Panc1 (cell line): ENCODE measurements around the gene PPP1R7. TPM values are rescaled to one million over a fixed set of nuclear protein-coding genes. Genes with fewer than 3 reads are reported as not detected.

Experiments
- ATAC-seq: fragments of 200-7000 bp; cut with Tn5 transposase; 2 replicates; pipeline ENCODE4 v1.9.1; 2020; ENCODE audit warnings: mild to moderate bottlenecking, moderate library complexity
- BruUV-seq: library from RNA; stranded (reverse); fragments of 400-500 nt; replicated peaks from 2 replicates; lab custom pipeline; 2021; lab: Mats Ljungman, UMichigan
- CTCF ChIA-PET: fragments of 300-600 bp; sonication (Branson Sonifier 250); formaldehyde crosslinking; loops from one replicate; lab custom pipeline; 2022; ENCODE audit warnings: antibody characterized with exemption; lab: Charles Lee
- POLR2A ChIA-PET: fragments of 300-600 bp; sonication (Branson Sonifier 250); formaldehyde crosslinking; loops from one replicate; lab custom pipeline; 2022; ENCODE audit warnings: antibody characterized with exemption; lab: Charles Lee
- DNase-seq: peaks from one replicate; pipeline ENCODE4 v3.0.0-alpha.2; 2010; ENCODE audit warnings: low read depth, low spot score
- H3K27ac ChIP-seq: 2 replicates; pipeline ENCODE4 v1.5.1; 2011; ENCODE audit warnings: mild to moderate bottlenecking, low read length, inconsistent platforms
- H3K27me3 ChIP-seq: fragments of 200-500 bp; sonication (Bioruptor generic); 2 replicates; pipeline ENCODE4 v1.6.0; 2014; ENCODE audit warnings: low read length, inconsistent platforms; ENCODE audit not compliant: control insufficient read depth, insufficient read depth
- H3K36me3 ChIP-seq: fragments of 200-500 bp; sonication (Bioruptor generic); 2 replicates; pipeline ENCODE4 v1.5.1; 2014; ENCODE audit warnings: inconsistent platforms, mild to moderate bottlenecking, low read length, moderate library complexity; ENCODE audit not compliant: control insufficient read depth, insufficient read depth
- H3K4me1 ChIP-seq: 2 replicates; pipeline ENCODE4 v1.5.1; 2011; ENCODE audit warnings: inconsistent platforms, mild to moderate bottlenecking, low read length, moderate library complexity; ENCODE audit not compliant: control insufficient read depth, insufficient read depth
- H3K4me3 ChIP-seq, 2 experiments: 2 replicates each; pipeline ENCODE4 v1.5.1; 2011 to 2012; ENCODE audit warnings: low read depth in 2 of 2, low read length in 2 of 2, mild to moderate bottlenecking in 2 of 2, inconsistent platforms in 1 of 2, moderate library complexity in 1 of 2
- H3K9me3 ChIP-seq: fragments of 200-500 bp; sonication (Bioruptor generic); 2 replicates; pipeline ENCODE4 v1.5.1; 2014; ENCODE audit warnings: low read depth, mild to moderate bottlenecking, inconsistent platforms, low read length, moderate library complexity; ENCODE audit not compliant: control insufficient read depth, insufficient read depth
- CTCF ChIP-seq: fragments of 450-650 bp; IDR thresholded peaks from 2 replicates; pipeline ENCODE4 v1.5.1; 2017; ENCODE audit warnings: mild to moderate bottlenecking
- POLR2AphosphoS5 ChIP-seq: IDR thresholded peaks from 2 replicates; pipeline ENCODE4 v1.6.1; 2012; ENCODE audit warnings: mild to moderate bottlenecking, low read depth, low read length, moderate library complexity
- REST ChIP-seq, 2 experiments: IDR thresholded peaks; 2 replicates each; pipeline ENCODE4 v1.6.1; 2011 to 2012; ENCODE audit warnings: low read depth in 2 of 2, control low read depth in 1 of 2, low read length in 1 of 2, mild to moderate bottlenecking in 1 of 2, moderate library complexity in 1 of 2; ENCODE audit not compliant: insufficient read depth in 1 of 2
- SIN3A ChIP-seq: IDR thresholded peaks from 2 replicates; pipeline ENCODE4 v1.6.1; 2012; ENCODE audit warnings: low read depth, mild to moderate bottlenecking, low read length, moderate library complexity, borderline replicate concordance; ENCODE audit not compliant: insufficient read depth
- TCF7L2 ChIP-seq: IDR thresholded peaks from 2 replicates; pipeline ENCODE4 v1.6.1; 2011; ENCODE audit warnings: mild to moderate bottlenecking, low read depth, low read length, inconsistent platforms
- in situ Hi-C: cut with HindIII; loops from 2 replicates; pipeline ENCODE4 v1.10.0; 2016; ENCODE audit warnings: low sequenced_read_pairs, low pct_unique_long_range_greater_than_20kb
- intact Hi-C: fragments of 100-400 bp; cut with micrococcal nuclease; formaldehyde crosslinking; loops from one replicate; pipeline ENCODE4 v1.10.0; 2022; ENCODE audit not compliant: unreplicated experiment
- total RNA-seq: library from RNA; stranded (reverse); gene quantifications from one replicate; pipeline ENCODE4 v1.2.1, GENCODE V29; 2021; ENCODE audit not compliant: unreplicated experiment

PPP1R7 gene
- total RNA-seq, 1 experiment from 2014 or later, result 64.2 TPM

GRCh38 chr2:241109210-241110088 is 40.8 kb upstream of the PPP1R7 start:
- CTCF ChIA-PET, result no interaction called here
- intact Hi-C loops, result no loop called here
- POLR2A ChIA-PET, result interaction anchor here (0.6 kb wide), 1 partner anchor 522 kb away, joined by 9 read pairs; no protein-coding TSS in a partner anchor
- no peak for DNase-seq
- no peak for TF ChIP-seq TCF7L2
- TF ChIP-seq CTCF, result no peak
- no peak for TF ChIP-seq REST (IDR thresholded peaks at IDR 0.05; ENCODE audit: insufficient read depth in 1 of 2, low read depth in 2 of 2, low read length in 1 of 2)
- TF ChIP-seq POLR2AphosphoS5, result no peak
- no peak for TF ChIP-seq SIN3A
- Histone ChIP-seq H3K9me3 (no peaks in the 10 kb centered on the region), H3K4me3 (no peak overlapping the region), H3K4me1 (no peaks in the 10 kb centered on the region), H3K36me3 (no peaks in the 10 kb centered on the region), H3K27me3 (no peaks in the 10 kb centered on the region), H3K27ac (no peak overlapping the region)
- in situ Hi-C loops, result no loop called here
- BruUV-seq, result no TSS peak
- ATAC-seq, result no peak

GRCh38 chr2:241110089-241110606 is 40.1 kb upstream of the PPP1R7 start:
- CTCF ChIA-PET, result no interaction called here
- POLR2A ChIA-PET, result no interaction called here
- BruUV-seq, result no TSS peak
- intact Hi-C loops (no loop called here), in situ Hi-C loops (no loop called here)
- no peak overlapping the region for H3K27ac ChIP-seq
- no peaks in the 10 kb centered on the region for H3K36me3 ChIP-seq
- H3K9me3 ChIP-seq, result no peaks in the 10 kb centered on the region
- H3K27me3 ChIP-seq, result no peaks in the 10 kb centered on the region
- TF ChIP-seq CTCF, result no peak
- no peak for TF ChIP-seq TCF7L2
- TF ChIP-seq POLR2AphosphoS5, result no peak
- no peak for TF ChIP-seq SIN3A
- no peak for TF ChIP-seq REST (IDR thresholded peaks at IDR 0.05; ENCODE audit: insufficient read depth in 1 of 2, low read depth in 2 of 2, low read length in 1 of 2)
- H3K4me1 ChIP-seq, result no peaks in the 10 kb centered on the region
- no peak overlapping the region for H3K4me3 ChIP-seq
- DNase-seq (no peak), ATAC-seq (no peak)
